Activated CD8-positive, alpha-beta T cell treated with anti-CD3 and anti-CD28 coated beads for 36 hours (primary cell): ENCODE data around the gene TPCN1. TPM values are rescaled to one million over a fixed set of nuclear protein-coding genes. Genes with fewer than 3 reads are reported as not detected.

Experiments used
- ATAC-seq: fragments of 200-7000 bp; cut with Tn5 transposase; one replicate; pipeline ENCODE4 v1.10.0; 2021; ENCODE audit warnings: mild to moderate bottlenecking, moderate library complexity
- CTCF ChIA-PET: fragments of 350-600 bp; sonication (Branson Sonifier 250); formaldehyde crosslinking; loops from one replicate; lab custom pipeline; 2021; ENCODE audit warnings: antibody characterized with exemption; lab: Charles Lee
- POLR2A ChIA-PET: fragments of 350-600 bp; sonication (Branson Sonifier 250); formaldehyde crosslinking; loops from one replicate; lab custom pipeline; 2021; ENCODE audit warnings: antibody characterized with exemption; lab: Charles Lee
- DNase-seq: peaks from one replicate; pipeline ENCODE4 v3.0.0-alpha.2; 2020
- H3K27ac Mint-ChIP-seq: one replicate; pipeline ENCODE4 v1.8.0; 2021; ENCODE audit warnings: mild to moderate bottlenecking, mixed read lengths
- H3K27me3 Mint-ChIP-seq: one replicate; pipeline ENCODE4 v1.8.0; 2021; ENCODE audit warnings: mixed read lengths
- H3K36me3 Mint-ChIP-seq: one replicate; pipeline ENCODE4 v1.8.0; 2021; ENCODE audit warnings: low read depth, mixed read lengths
- H3K4me1 Mint-ChIP-seq: one replicate; pipeline ENCODE4 v1.8.0; 2021; ENCODE audit warnings: low read depth, mixed read lengths
- H3K4me3 Mint-ChIP-seq: one replicate; pipeline ENCODE4 v1.8.0; 2021; ENCODE audit warnings: mild to moderate bottlenecking, moderate library complexity, mixed read lengths
- H3K9me3 Mint-ChIP-seq: one replicate; pipeline ENCODE4 v1.8.0; 2021; ENCODE audit warnings: mixed read lengths
- CTCF ChIP-seq: fragments of 200-600 bp; IDR thresholded peaks from one replicate; pipeline ENCODE4 v1.8.0; 2022; ENCODE audit warnings: antibody characterized with exemption, mild to moderate bottlenecking
- intact Hi-C: fragments of 100-400 bp; cut with micrococcal nuclease; formaldehyde crosslinking; loops from one replicate; pipeline ENCODE4 v1.10.0; 2022
- total RNA-seq, 2 experiments: library from RNA; stranded (reverse); gene quantifications; one replicate each; pipeline ENCODE4 v1.2.3, GENCODE V29; 2021

TPCN1 gene
- total RNA-seq, 2 experiments from 2014 or later = 29.9 to 33.5 TPM

- CTCF ChIA-PET = interaction anchor here (0.5 to 1.1 kb wide), 2 partner anchors 16 to 19 kb away, joined by 3 read pairs; no protein-coding TSS in a partner anchor
These were observed 20.1 kb downstream of the TPCN1 start for GRCh38 chr12:113241191-113242025.

GRCh38 chr12:113242026-113242418 is 20.8 kb downstream of the TPCN1 start:
- POLR2A ChIA-PET = interaction anchor here (0.6 kb wide), 1 partner anchor 20 kb away, joined by 3 read pairs; no protein-coding TSS in a partner anchor
- H3K4me1 Mint-ChIP-seq = no peaks in the 10 kb centered on the region
- no peak overlapping the region for H3K27ac Mint-ChIP-seq
- no peaks in the 10 kb centered on the region for H3K27me3 Mint-ChIP-seq
- CTCF ChIA-PET = interaction anchor here (0.5 kb wide), 1 partner anchor 16 kb away, joined by 3 read pairs; no protein-coding TSS in a partner anchor
- ATAC-seq (no peak), DNase-seq (no peak)
- no peaks in the 10 kb centered on the region for H3K9me3 Mint-ChIP-seq
- TF ChIP-seq CTCF = no peak
- peaks cover 18% of the 10 kb centered on the region for H3K36me3 Mint-ChIP-seq
- intact Hi-C loops = no loop called here
- no peak overlapping the region for H3K4me3 Mint-ChIP-seq

More at GRCh38 chr12:113241191-113242025, 20.1 kb downstream of the TPCN1 start:
- ATAC-seq = no peak
- no peaks in the 10 kb centered on the region for H3K4me1 Mint-ChIP-seq
- no peak overlapping the region for H3K27ac Mint-ChIP-seq
- POLR2A ChIA-PET = no interaction called here
- H3K27me3 Mint-ChIP-seq = no peaks in the 10 kb centered on the region
- DNase-seq = no peak
- H3K4me3 Mint-ChIP-seq = no peak overlapping the region
- no peaks in the 10 kb centered on the region for H3K9me3 Mint-ChIP-seq
- TF ChIP-seq CTCF = no peak
- intact Hi-C loops = no loop called here
- peaks cover 18% of the 10 kb centered on the region for H3K36me3 Mint-ChIP-seq

GRCh38 chr12:113242560-113242959 is 21.3 kb downstream of the TPCN1 start:
- no peak for DNase-seq
- POLR2A ChIA-PET = interaction anchor here (0.6 kb wide), 1 partner anchor 20 kb away, joined by 3 read pairs; no protein-coding TSS in a partner anchor
- no peaks in the 10 kb centered on the region for H3K4me1 Mint-ChIP-seq
- no peaks in the 10 kb centered on the region for H3K27me3 Mint-ChIP-seq
- no peaks in the 10 kb centered on the region for H3K9me3 Mint-ChIP-seq
- ATAC-seq = no peak
- H3K36me3 Mint-ChIP-seq = peaks cover 18% of the 10 kb centered on the region
- CTCF ChIA-PET = no interaction called here
- no peak overlapping the region for H3K27ac Mint-ChIP-seq
- H3K4me3 Mint-ChIP-seq = no peak overlapping the region
- intact Hi-C loops = no loop called here
- TF ChIP-seq CTCF = no peak

GRCh38 chr12:113244047-113244460 is 22.8 kb downstream of the TPCN1 start:
- Mint-ChIP-seq H3K27ac (no peak overlapping the region), H3K9me3 (no peaks in the 10 kb centered on the region), H3K36me3 (peaks cover 18% of the 10 kb centered on the region), H3K27me3 (no peaks in the 10 kb centered on the region), H3K4me3 (no peak overlapping the region), H3K4me1 (no peaks in the 10 kb centered on the region)
- no peak for TF ChIP-seq CTCF
- ChIA-PET CTCF (no interaction called here), POLR2A (no interaction called here)
- ATAC-seq (no peak), DNase-seq (no peak)
- intact Hi-C loops = no loop called here

- no peak for TF ChIP-seq CTCF
- Mint-ChIP-seq H3K9me3 (no peaks in the 10 kb centered on the region), H3K27me3 (no peaks in the 10 kb centered on the region), H3K4me1 (no peaks in the 10 kb centered on the region), H3K36me3 (peaks cover 18% of the 10 kb centered on the region), H3K4me3 (no peak overlapping the region), H3K27ac (no peak overlapping the region)
- ChIA-PET POLR2A (no interaction called here), CTCF (no interaction called here)
- intact Hi-C loops = no loop called here
- no peak for DNase-seq
- ATAC-seq = no peak
These were observed 23.3 kb downstream of the TPCN1 start for GRCh38 chr12:113244478-113244958.
